Lung (tissue), 12 donors: ENCODE data around the gene COLQ. TPM values are rescaled to one million over a fixed set of nuclear protein-coding genes. Genes with fewer than 3 reads are reported as not detected.
"Not testable (repeated sequence)": the region's sequence is repeated elsewhere in the genome, so short reads cannot be mapped to it uniquely, and the experiment has no call there.

Experiments used
- ATAC-seq: fragments of 200-7000 bp; cut with Tn5 transposase; one replicate; pipeline ENCODE4 v1.9.1; 2020; ENCODE audit warnings: moderate number of reproducible peaks; ENCODE audit not compliant: insufficient read depth, low FRiP score
- DNase-seq, 3 donors: peaks; one replicate each; pipeline ENCODE4 v3.0.0-alpha.2; 2013 to 2017
- H3K27ac ChIP-seq, 2 donors: one replicate each; pipeline ENCODE4 v1.5.1; 2013; ENCODE audit warnings: mild to moderate bottlenecking in 2 of 2, moderate library complexity in 2 of 2, control low read depth in 1 of 2, inconsistent platforms in 1 of 2, low read depth in 1 of 2, low read length in 1 of 2
- H3K27me3 ChIP-seq, 3 donors: one replicate each; pipeline ENCODE4 v1.5.1; 2013; ENCODE audit warnings: low read length in 2 of 3; ENCODE audit not compliant: control insufficient read depth in 3 of 3, insufficient read depth in 3 of 3
- H3K36me3 ChIP-seq, 4 donors: one replicate each; pipeline ENCODE4 v1.5.1; 2013; ENCODE audit warnings: low read length in 4 of 4, mild to moderate bottlenecking in 1 of 4, moderate library complexity in 1 of 4; ENCODE audit not compliant: control insufficient read depth in 4 of 4, insufficient read depth in 4 of 4
- H3K4me1 ChIP-seq, 5 donors: one replicate each; pipeline ENCODE4 v1.5.1; 2013; ENCODE audit warnings: low read length in 5 of 5, mild to moderate bottlenecking in 2 of 5, moderate library complexity in 1 of 5; ENCODE audit not compliant: control insufficient read depth in 5 of 5, insufficient read depth in 5 of 5
- H3K4me3 ChIP-seq: one replicate; pipeline ENCODE4 v1.5.1; 2013; ENCODE audit warnings: mild to moderate bottlenecking, control low read depth, moderate library complexity
- H3K9ac ChIP-seq, 2 donors: one replicate each; pipeline ENCODE4 v1.5.1; 2013; ENCODE audit warnings: low read length in 2 of 2, control low read depth in 1 of 2; ENCODE audit not compliant: insufficient read depth in 1 of 2
- H3K9me3 ChIP-seq, 4 donors: one replicate each; pipeline ENCODE4 v1.5.1; 2013; ENCODE audit warnings: low read length in 3 of 4, mild to moderate bottlenecking in 1 of 4, moderate library complexity in 1 of 4; ENCODE audit not compliant: control insufficient read depth in 4 of 4, insufficient read depth in 3 of 4
- CTCF ChIP-seq: IDR thresholded peaks from 2 replicates; pipeline ENCODE4 v1.5.1; 2012; ENCODE audit warnings: mild to moderate bottlenecking; ENCODE audit errors: control extremely low read depth, extremely low read depth
- WGBS, 2 donors: extraction: QIAGEN DNeasy Blood & Tissue Kit; methylation state at CpG; one replicate each; pipeline ENCODE4 v1.1.7; 2013; 5-methylcytosine and 5-hydroxymethylcytosine counted together
- polyA plus RNA-seq, 2 donors: library from polyadenylated mRNA; stranded (reverse); fragments of 200-250 nt; gene quantifications; one replicate each; pipeline ENCODE4 v1.2.1, GENCODE V29; 2013
- total RNA-seq, 2 donors: library from RNA; depleted of rRNA in 1 of 2; stranded (reverse); fragments of >200 nt in 1 of 2; gene quantifications; one replicate each; pipeline ENCODE4 v1.2.1, GENCODE V29; 2014 to 2021
- donor health status: control.
- donor health status: control.
- donor health status: Bipolar disorder and iron deficiency.
- donor health status: healthy.
- donor health status: DM: yes; HTN: yes; CAD: no.

The COLQ gene
- total and polyA plus RNA-seq, 4 donors = 0.90 to 5.1 (median 1.9) TPM

- no peak for ATAC-seq
- WGBS, 2 donors = 95 to 97% methylated on average over 9 of the region's 9 CpGs
Observed at GRCh38 chr3:15488002-15488401, 33.5 kb downstream of the COLQ start.

DNA sequence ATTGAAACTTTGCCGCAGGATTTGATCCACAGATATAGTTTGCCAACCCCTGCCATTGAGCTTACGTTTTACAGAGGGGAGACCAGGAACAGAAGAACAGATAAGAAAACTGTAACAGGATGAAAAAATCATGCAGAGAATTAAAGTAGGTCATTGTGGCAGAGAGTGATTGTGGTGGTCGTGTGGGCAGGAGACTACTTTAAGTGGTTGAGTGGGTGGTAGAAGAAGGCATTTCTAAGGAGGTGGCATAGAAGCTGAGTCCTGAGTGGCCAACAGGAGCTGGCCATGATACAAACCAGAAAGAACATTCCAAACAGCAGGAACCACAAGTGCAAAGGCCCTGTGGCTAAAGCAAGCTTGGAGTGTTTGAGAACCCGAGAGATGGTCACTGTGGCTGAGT is 34.5 kb downstream of the COLQ start:
- WGBS, 2 donors = 90 to 94% methylated on average over 4 of the region's 4 CpGs
- no peaks in the 10 kb centered on the region for H3K36me3 ChIP-seq
- no peak for TF ChIP-seq CTCF
- H3K9ac ChIP-seq = no peak overlapping the region
- H3K9me3 ChIP-seq = no peaks in the 10 kb centered on the region
- no peak overlapping the region for H3K27ac ChIP-seq
- H3K4me1 ChIP-seq = no peaks in the 10 kb centered on the region
- ATAC-seq (no peak), DNase-seq (no peak)
- H3K4me3 ChIP-seq = no peak overlapping the region
- no peaks in the 10 kb centered on the region for H3K27me3 ChIP-seq

More at GRCh38 chr3:15488002-15488401, 33.5 kb downstream of the COLQ start:
- no peak overlapping the region for H3K27ac ChIP-seq
- no peak for TF ChIP-seq CTCF
- H3K9me3 ChIP-seq = no peaks in the 10 kb centered on the region
- H3K36me3 ChIP-seq = no peaks in the 10 kb centered on the region
- no peaks in the 10 kb centered on the region for H3K4me1 ChIP-seq
- no peak for DNase-seq
- H3K27me3 ChIP-seq = no peaks in the 10 kb centered on the region
- no peak overlapping the region for H3K9ac ChIP-seq
- H3K4me3 ChIP-seq = no peak overlapping the region

GRCh38 chr3:15486020-15486419 is 35.5 kb downstream of the COLQ start:
- Histone ChIP-seq H3K4me3 (no peak overlapping the region), H3K27ac (no peak overlapping the region), H3K4me1 (no peaks in the 10 kb centered on the region), H3K27me3 (no peaks in the 10 kb centered on the region), H3K9ac (no peak overlapping the region), H3K36me3 (no peaks in the 10 kb centered on the region), H3K9me3 (no peaks in the 10 kb centered on the region)
- DNase-seq (no peak), ATAC-seq (no peak)
- TF ChIP-seq CTCF = no peak
- WGBS, 2 donors = 87 to 89% methylated on average over 2 of the region's 2 CpGs

GRCh38 chr3:15484551-15484950 is 37.0 kb downstream of the COLQ start:
- H3K36me3 ChIP-seq, DNase-seq, H3K27ac ChIP-seq, H3K4me3 ChIP-seq, H3K4me1 ChIP-seq, ATAC-seq, H3K9me3 ChIP-seq, H3K9ac ChIP-seq, H3K27me3 ChIP-seq: not testable (repeated sequence)
- 96 to 97% methylated on average over 6 of the region's 6 CpGs for WGBS, 2 donors
